AG08395 (cell line): Measurements from ENCODE around the gene PRDM16.
A peak's percentile ranks its signal among the peaks of the same experiment; 100 is the strongest.

Source experiments
- DNase-seq: peaks from one replicate; pipeline ENCODE4 v3.0.0; 2012; ENCODE audit warnings: mixed read lengths, low spot score

Gene PRDM16

DNA sequence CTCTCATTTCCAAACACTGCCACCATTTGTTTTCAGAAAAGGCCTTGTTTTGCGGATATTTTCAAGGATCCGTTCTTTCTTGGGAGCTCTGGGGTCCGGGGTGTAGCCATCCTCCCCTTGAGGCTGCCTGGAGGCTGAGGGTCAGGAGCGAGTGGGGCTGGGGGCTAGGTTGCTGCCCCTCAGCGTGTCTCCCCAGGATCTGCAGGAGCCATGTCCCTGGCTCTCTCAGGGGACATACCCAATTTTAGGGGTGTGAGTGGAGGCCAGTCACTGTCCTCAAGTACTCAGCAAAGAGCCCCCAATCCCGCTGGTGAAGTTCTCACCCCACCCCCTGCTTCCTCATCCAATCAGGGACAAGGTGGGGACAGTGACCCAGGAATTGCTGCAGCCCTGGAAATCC is 15.0 kb upstream of the PRDM16 start:
- no peak for DNase-seq

DNA sequence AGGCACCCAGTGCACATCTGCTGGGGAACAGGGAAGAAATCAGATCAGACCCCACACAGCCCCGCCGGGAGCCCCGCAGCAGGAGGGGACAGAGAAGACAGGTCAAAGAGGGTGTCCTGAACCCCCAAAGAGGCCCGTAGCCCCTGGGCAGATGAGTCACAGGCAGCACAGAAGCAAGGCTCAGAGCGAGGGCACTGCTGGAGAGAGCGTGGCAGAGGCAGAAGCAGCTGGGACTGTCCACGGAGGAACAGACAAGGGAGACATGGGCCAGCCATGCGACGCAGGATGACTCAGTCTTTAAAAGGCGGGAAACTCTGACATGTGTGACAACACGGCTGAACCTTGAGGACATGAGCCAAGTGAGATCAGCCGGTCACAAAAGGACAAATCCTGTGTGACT is 14.5 kb upstream of the PRDM16 start:
- no peak for DNase-seq

DNA sequence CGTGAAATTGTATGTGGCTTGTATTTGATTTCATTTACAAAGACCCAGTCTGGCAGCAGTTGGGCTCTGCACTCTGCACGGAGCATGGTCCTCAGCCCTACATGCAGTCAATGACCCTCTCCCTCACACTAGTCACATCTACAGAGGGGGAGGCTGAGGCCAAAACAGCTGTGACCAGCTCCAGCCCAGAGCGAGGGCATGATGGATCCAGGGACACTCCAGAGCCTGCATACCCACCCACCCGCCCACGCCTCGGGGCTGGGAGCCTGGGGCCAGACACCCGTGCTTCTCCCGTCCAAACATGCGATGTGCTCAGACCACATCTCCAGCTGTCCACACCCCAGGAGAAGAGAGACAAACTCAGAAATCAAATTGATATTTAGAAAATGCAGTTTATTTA is 14.0 kb upstream of the PRDM16 start:
- no peak for DNase-seq

DNA sequence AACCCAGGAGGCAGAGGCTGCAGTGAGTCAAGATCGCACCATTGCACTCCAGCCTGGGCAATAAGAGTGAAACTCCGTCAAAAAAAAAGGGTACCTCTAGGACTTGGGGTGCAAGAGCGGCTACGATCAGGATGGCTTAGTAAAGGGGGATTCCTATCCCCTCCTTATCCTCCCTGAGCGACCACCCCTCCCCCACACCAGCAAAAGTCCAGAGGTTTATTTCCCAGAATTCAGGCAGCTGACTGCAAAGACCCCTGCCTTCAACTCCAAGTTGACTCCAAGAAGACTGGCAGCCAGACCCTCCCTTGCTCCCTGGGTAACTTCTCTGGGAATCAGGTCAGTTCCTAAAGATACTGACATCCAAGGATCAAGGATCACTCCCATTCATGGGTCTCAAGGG is 12.4 kb upstream of the PRDM16 start:
- no peak for DNase-seq

DNA sequence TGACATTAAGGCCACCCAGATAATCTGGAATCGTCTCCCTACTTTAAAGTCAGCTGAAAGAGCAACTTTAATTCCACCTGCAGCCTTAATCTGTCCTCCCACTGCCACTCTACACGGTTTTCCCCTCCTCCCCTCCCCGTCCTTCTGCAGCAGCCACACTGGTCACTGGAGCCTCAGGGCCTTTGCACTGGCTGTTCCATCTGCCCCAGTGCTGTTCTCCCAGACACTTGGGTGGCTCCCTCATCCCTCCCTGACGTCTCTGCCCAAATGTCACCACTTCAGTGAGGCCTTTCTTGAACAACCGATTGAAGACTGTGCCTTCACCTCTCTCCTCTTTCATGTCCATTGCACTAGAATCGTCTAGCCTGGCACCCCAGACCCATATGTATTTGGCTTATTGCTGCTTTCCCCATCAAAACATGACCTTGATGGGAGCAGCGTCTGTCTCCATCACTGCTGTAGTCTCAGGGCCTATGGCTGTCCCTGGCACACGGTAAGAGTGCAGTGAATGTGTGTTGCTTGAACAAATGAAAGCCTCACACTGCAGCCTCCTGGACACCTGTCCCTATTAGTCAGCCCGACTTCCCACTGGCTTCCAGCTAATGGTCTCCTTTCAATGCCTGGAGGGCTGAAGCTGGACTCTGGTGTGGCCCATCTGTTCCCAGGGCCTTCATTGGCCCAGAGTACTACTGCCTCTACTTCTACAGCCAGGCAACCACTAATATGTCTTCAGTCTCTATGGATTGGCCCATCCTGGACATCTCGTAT is 10.6 kb upstream of the PRDM16 start:
- DNase-seq, result no peak

DNA sequence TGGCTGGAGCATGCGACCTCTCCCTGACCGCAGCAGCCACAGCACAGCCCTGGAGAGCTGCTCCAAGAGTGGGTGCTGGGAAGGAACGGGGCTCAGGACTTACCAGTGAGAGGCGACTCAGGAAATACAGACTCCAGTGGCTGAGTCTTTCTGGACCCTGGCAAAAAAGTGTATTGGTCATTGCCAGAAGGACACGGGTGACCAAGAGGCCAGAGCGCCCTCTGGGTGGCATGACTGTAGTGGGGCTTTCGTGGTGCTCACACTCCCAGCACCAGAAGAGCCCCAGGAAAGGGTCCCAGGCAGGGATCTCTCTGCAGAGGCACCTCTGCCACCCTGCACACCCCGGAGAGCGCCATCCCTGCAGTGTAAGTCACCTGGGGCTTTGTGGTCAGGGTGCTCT is 8.9 kb upstream of the PRDM16 start:
- DNase-seq, result no peak

DNA sequence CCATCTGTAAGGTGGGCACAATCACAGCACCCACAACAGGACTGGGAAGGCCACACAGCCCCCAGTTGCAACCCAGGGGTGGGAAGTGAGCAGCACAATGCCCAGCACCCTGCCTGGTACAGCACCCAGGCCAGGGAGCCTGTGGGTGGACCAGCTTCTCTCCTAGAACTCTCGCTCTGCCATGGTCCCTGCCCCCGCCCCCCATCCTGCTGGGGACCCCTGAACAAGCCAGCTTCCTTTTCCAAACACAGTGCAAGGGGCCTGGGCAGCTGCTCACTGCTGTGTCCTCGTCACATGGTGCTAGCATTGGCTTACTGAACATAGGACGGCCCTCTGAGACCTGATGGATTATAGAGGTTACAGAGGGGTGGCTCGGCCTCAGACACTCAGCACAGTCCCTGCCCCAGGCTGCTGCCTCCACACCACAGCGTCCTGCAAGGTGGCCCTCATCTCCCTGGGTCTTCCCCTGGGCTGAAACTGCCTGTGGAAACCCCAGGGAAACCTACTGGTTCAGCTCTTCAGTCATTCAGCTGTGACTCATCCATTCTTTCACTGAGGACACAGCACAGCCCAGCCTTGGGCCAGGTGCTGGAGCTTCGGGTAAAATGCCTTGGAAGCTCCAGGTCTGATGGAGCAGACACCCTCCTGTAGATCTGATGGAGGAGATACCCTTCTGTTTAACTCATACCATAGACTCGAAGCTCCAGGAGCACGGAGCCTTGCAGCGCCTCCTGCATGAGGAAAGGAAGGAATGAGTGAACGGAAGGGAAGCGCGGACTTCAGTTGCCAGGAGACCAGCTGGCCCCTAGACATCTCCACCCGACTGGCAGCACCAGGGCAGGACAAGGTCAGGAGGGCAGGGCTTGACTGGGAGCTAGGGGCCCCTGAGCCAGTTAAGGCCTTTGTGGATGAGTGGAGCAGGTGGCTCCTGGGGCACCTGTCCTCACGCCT is 8.1 kb upstream of the PRDM16 start:
- peak; percentile 42 for DNase-seq

DNA sequence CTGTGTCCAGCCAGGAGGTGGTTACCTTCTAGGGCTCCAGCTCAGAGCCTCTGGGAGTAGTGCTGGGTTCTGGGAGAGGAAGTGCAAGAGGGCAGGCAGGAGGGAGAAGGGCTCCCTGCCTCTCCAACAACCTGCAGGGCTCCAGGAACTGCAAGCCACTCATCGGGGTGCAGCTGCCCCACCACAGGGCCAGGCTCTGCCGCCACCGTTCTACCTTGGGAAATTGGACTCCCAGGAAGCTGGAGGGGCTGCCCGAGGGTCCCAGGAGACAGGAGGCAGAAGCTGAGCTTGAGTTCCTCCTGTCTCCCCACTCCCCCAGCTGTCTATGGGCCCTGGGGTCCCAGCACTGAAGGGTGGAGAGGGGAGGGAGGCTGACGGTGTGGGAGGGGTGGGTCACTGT is 7.4 kb upstream of the PRDM16 start:
- DNase-seq, result no peak

DNA sequence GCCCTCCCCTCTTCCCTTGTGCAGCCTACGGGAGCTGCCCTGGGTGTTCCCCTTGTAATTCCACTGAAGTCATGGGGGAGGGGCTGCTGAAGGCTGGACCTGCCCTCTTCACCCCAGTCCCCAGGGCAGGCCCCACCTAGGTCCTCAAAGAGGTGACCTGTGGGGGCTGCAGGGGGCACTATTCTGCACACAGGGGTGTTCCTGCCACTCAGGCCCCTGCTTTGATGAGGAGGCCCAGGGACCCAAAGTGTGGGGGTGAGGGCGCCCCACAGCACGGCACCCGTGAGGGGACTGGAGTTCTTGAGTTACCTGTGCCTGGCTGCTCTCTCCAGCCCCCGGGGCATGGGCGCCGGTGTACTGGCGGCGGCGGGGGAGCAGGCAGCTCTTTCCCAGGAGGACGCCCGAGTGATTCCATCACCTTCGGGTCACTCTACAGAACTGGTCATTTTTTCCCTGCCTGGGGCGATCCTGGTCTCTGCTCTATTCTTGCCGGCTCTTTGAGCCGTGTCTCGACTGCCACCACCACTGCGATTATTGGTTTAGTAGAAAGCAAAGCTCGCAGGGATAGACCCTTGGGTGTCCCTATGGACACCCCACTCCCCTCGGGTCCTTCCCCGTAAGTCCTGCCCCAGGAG is 6.9 kb upstream of the PRDM16 start:
- DNase-seq, result no peak

DNA sequence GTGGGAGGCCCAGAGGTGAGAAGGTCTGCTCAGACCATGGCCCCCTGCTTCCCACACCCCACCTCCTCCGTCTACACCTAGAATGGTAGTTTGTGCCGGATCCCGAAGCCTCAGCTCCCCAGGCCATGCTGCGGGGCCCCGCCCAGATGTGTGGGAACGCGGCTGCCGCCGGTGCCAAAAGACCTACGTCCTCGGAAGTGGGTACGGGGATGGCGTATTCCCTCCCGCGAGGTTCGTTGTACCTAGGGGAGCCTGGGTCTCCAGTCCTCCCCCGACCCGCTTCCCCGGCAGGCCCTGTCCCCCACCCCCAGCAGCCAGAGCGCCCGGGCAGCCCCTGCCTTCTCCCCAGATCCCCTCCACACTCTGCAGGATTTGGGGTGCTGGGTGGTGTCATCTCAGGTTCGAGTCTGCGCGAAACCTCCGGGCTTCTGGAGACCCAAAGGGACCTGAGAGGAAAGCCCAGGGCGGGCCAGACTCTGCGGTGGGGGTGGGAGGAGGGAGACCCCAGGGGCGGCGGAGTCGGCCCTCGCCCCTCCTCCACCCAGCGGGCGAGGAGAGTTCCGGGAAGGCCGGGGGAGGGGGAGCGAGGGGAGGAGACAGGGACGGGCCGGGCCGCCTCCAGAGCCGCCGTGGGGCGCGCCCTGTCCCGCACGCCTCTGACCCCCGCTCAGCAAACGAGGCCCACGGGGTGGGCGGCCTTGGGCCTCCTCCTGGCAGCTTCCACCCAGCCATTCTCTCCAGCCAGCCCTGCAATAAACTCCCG is 6.2 kb upstream of the PRDM16 start:
- DNase-seq, result no peak

DNA sequence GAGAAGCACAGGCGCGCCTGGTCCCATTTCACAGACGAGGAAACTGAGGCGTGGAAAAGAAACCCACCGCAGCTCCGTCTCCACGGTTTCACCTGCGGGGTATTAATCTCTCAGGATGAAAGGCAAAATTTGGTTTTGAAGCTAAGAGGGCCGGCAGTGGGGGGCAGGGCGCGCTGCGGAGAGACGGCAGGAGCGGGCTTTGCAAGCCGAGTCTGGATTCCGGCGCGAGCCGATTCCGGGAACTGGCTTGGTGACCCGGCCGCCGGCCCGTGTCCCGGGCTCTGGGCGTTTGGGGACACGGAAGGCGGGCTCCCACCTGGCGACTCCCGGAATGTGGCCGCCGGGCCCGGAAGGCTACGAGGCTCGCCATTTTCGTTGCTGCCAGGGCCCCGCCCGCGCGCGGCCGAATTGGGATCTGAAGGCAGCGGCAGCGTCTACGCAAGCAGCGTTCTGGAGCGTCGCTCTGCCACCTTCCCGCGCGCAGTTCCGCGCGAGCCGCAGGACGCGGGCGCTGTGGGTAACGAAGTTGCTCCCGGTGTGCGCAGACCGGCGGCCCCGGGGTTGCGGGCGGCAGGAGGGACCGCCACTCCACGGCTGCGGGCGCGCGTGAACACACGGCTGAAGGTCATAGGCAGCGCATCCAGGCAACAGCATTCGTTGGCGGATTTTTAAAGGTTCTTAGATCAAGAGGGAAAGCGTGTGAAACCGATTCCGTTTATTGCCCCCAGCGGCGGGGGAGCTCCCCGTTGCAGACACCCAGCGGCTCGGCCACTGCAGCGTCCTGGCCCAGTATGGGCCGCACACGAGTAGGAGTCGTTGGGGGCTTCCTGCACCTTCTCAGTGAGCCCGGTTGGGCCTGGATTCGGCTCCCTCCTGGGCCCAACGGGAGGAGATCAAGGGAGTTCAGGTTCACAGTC is 5.4 kb upstream of the PRDM16 start:
- no peak for DNase-seq

DNA sequence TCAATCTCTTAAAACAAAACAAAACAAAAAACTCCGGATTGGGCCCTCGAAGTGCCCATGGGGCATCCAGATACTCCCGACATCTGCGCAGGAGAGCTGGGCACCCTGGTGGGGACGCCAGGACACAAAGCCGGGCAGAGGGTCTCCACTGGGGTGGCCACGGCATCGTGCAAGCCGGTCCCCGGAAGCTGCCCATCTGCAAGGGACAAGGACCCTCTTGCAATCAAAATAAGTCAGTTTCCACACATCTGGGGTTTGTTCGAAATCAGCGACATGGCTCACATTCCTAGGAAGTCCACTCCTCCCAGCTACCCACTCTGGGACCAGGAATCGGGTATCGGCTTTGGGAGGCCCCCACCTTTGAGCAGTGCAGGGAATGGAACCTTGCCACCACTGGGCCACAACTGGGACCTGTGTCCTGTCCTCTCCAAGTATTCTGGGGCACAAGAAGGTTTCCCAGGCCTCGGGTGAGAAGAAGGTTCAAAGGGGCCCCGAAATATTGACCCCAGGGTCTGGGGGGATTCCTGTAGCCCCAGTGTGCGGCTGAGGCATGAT is 4.6 kb upstream of the PRDM16 start:
- DNase-seq, result no peak

DNA sequence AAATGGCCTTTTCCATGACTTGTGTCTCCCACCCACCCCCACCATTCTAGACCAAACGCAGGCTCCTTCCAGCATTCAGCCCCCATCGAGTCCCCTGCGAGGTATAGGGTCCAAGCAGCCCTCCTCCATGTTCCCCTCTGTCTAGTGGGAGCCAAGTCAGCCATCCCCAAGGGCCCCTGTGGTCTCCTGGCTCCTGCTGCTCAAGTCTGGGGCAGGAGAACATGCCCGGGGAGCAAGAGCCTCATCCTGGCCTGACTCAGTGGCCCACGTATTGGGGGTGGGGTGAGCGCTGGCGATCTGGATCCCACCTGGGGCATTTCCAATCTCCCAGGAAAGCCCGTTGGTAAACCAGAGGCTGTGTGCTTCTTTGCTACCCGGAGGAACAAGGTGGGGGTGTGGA is 4.1 kb upstream of the PRDM16 start:
- DNase-seq, result no peak

DNA sequence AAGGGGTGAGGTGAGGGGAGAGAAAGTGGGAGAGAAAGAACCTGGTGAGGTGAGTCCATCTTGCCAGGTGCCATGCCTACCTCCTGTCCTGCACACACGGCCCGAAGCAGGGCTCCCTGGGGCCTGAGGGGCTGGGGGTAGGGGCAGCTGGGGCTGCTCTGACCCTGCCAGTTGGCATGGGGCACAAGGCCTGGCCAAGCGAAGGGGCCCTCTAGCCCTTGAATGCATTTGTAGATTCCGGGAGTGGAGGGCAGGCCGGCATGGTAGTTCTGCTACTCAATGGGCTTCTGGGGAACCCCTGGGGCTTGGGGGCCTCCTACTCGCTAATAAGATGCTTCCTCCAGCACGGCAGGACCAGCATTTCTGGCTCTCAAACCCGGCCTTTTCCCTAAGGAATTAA is 3.6 kb upstream of the PRDM16 start:
- DNase-seq, result no peak

DNA sequence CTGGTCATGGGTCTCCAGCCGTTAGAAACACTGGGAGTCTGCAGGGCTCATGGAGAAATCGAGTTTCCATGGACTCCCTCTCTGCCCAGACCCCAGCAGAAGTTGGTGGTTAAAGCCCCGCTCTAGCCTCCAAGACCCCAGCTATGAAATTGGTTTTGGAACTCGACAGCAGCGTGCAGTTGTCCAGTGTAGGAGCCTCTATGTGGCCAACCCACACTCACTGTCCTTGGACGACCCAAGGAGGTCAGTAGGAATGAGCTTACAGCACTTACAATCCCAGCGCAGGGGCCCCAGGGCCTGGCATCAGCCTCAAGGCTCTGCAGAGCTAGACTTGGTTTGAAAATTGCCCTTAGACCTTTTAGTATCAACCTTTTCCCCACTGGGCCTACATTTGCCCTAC is 3.2 kb upstream of the PRDM16 start:
- DNase-seq, result no peak

DNA sequence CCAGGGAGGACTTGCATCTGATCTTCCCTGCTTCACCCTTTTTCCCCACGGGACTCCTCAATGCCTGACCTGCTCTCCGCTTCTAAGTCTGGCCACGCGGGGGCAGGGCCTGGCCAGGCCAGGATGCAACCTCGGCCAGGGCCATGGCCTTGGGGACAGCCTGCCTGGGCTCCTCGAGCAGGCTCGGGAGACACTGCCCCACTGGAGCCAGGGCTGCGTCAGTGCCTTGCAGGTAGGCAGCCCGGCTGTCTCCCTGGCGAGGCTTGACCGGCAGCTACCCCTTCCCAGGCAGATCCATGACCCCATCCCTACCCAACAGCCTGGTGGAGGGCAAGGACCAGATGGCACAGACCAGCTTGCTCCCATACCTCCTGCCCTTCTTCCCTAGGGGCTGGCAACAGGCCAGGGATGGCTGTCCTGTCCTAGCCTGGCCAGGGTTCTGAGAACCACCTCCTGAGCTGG is 2.7 kb upstream of the PRDM16 start:
- no peak for DNase-seq

DNA sequence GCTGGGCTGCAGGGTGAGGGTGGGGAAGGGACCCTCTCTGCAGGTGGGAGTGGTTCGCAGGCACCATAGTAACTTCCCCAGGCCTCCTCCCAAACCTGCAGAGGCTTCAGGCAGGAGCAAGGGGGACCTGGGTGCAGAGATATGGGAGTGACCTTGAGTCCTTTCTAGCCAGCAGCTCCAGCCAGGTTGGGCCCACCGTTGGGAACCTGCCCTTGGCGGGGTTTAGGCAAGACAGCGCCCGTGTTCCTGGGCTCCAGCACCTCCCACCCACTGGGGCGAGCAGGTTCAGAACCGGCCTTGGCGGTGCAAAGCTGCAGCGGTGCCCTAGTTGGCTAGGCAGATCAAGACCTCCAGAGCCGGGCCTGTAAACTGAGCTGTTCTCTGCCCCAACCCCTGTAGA is 2.2 kb upstream of the PRDM16 start:
- DNase-seq, result no peak

DNA sequence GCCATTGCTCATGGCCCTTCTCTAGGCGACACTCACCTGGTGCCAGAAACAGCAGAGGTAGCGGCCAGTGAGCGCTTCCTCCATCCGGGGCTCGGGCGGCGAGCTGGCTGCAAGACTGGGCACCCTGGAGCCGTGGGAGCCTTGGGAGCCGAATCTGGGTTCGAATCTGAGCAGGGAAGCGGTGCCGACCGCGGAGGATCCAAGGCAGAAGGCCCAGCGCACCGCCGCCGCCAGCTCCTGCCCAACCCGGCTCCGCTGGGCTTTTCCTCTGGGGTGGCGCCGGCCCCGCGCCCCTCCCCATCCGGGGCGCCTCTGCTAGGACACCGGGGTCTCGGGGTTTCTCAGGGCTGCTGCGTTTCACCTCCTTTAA is 1.7 kb upstream of the PRDM16 start:
- no peak for DNase-seq

DNA sequence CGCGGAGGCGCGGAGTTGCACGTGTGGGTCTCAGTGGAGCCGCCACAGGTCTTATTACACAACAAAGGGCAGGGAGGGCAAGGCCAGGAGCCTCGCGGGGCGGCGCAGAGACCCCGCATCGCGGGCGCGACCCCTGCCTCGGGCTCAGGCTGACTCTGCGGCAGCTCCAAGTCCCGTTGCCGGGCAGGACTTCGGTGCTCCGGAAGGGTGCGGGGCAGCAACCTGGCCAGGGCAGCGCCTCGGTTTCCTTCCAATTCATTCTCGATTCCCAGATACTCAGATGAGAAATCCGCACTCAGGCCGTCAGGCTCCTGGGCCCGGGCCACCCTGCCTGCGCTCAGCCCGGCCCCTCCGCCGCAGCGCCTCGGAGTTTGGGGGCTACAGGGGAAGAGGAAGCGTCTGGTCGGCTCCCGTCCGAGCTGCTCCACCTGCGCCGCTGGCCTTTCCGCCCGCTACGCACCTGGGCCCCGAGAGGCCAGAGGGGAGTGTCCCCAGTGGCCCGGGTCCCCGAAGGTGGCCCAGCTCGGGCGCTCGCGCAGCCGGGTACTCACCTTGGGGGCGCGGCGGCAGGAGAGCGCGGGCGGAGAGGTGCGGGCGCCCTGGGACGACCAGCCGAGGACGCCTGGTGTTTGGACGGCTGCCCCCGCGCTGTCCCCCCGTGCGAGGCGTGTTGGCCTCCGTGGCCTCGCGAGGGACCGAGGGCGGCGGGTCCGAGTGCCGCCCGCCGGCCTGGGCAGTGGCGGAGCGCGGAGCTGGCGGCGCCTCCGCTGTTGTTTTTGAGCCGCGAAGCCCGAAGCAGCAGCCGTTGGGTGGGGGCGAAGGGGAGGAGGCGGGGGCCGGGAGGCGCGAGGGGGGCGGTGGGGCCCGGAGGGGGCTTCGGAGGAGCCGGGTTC is 1.1 kb upstream of the PRDM16 start:
- DNase-seq, result no peak
